ENCODE measurements around the gene MATR3. TPM values are rescaled to one million over a fixed set of nuclear protein-coding genes. Genes with fewer than 3 reads are reported as not detected.

MATR3 gene
- total RNA-seq, 3 donors from 2014 or later, result 213 to 349 (median 279) TPM

DNA sequence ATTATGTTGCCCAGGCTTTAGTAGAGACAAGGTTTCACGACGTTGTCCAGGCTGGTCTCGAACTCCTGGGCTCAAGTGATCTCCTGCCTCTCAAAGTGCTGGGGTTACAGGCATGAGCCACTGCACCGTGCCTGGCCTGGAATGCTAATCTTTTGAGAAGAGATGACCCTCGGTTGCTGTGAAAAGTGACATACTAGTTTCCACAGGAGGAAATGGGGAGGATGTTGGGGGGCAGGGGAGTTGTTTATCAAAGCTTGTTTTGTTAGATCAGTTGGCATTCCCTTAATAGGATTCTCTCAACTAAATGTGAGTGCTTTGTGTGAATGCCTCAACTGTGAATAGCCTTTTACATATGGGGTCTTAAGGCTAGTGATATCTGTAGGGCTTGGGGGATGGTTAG, 16.4 kb upstream of the MATR3 start:
- TF ChIP-seq POLR2A (IDR thresholded peaks at IDR 0.05) (no peak), POLR2AphosphoS5 (IDR thresholded peaks at IDR 0.05) (no peak)
- TF ChIP-seq, protein P1, sequence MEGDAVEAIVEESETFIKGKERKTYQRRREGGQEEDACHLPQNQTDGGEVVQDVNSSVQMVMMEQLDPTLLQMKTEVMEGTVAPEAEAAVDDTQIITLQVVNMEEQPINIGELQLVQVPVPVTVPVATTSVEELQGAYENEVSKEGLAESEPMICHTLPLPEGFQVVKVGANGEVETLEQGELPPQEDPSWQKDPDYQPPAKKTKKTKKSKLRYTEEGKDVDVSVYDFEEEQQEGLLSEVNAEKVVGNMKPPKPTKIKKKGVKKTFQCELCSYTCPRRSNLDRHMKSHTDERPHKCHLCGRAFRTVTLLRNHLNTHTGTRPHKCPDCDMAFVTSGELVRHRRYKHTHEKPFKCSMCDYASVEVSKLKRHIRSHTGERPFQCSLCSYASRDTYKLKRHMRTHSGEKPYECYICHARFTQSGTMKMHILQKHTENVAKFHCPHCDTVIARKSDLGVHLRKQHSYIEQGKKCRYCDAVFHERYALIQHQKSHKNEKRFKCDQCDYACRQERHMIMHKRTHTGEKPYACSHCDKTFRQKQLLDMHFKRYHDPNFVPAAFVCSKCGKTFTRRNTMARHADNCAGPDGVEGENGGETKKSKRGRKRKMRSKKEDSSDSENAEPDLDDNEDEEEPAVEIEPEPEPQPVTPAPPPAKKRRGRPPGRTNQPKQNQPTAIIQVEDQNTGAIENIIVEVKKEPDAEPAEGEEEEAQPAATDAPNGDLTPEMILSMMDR (IDR thresholded peaks at IDR 0.05), result no peak
- intact Hi-C loops (cut with DNase I; ENCODE audit: low total_unique reads), result no loop called here
- Histone ChIP-seq H3K4me1 (peaks cover 7 to 29% of the 10 kb centered on the region in 2 donors), H3K36me3 (no peaks in the 10 kb centered on the region), H3K27ac (peak overlapping the region in 1 of 2 donors; percentile 76), H3K27me3 (no peaks in the 10 kb centered on the region), H3K4me3 (no peak overlapping the region), H3K9me3 (no peaks in the 10 kb centered on the region)
- no peak for DNase-seq (ENCODE audit: low spot score in 2 of 2)

DNA sequence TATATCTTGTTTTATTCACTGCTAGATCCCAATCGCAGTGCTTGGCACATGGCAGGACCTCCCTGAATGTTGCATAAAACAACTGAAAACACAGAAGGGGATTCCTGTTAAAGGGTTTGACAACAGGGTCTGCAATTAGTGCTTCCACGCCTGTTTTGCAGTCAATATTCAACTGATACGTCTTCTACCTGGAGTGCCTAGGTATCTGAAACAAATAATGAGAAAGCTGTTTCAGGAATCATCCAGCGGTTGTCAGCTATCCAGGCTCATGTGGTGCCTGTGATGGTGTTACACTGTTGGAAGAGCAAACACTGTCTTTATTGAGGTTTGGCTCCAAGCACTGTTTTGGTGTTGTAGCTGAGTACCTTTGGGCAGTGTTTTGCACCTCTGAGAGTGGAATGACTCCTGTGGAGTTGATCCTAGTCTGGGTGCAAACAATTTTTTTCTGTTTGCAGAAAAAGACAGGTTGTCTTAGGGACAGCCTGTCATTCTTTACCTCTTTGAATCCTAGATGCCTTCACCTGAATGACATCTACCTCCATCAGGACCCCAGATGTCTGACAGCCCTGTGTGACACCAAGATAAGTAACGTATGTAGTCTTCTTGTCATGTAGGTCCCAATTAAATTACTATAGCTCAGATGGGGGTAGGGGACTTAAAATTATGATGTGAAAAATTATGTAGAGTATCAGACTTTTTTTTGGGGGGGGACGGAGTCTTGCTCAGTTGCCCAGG, 14.8 kb upstream of the MATR3 start:
- Histone ChIP-seq H3K36me3 (no peaks in the 10 kb centered on the region), H3K4me1 (peaks cover 0 to 19% of the 10 kb centered on the region in 2 donors), H3K27me3 (no peaks in the 10 kb centered on the region), H3K9me3 (no peaks in the 10 kb centered on the region), H3K4me3 (no peak overlapping the region), H3K27ac (peak overlapping the region in 1 of 2 donors; percentile 76)
- no peak for DNase-seq (ENCODE audit: low spot score in 2 of 2)
- TF ChIP-seq, protein P1 (IDR thresholded peaks at IDR 0.05), result no peak
- no peak for TF ChIP-seq POLR2A (IDR thresholded peaks at IDR 0.05)
- no peak for TF ChIP-seq POLR2AphosphoS5 (IDR thresholded peaks at IDR 0.05)
- intact Hi-C loops (cut with DNase I; ENCODE audit: low total_unique reads), result no loop called here

DNA sequence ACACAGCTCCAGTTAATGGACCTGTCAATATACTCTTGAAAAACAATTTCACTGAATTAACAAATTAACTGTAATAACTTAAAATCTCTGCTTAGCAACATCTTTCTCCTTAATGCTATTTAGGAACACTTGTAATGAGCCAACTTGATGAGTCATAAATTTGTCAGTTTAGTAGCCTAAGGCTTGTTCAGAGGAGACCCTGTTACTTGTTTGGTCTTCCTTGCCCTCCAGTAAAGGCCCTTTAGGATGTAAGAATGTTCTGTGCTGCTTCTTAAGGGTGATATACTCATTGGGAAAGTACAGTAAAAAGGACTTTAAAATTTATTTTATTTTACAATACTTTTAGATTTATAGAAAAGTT, 11.4 kb upstream of the MATR3 start:
- no peak for DNase-seq (ENCODE audit: low spot score in 2 of 2)
- H3K27ac ChIP-seq, result peak overlapping the region in 1 of 2 donors; percentile 36
- TF ChIP-seq, protein P1 (IDR thresholded peaks at IDR 0.05), result no peak
- TF ChIP-seq POLR2AphosphoS5 (IDR thresholded peaks at IDR 0.05), result no peak
- TF ChIP-seq POLR2A (IDR thresholded peaks at IDR 0.05), result no peak
- H3K27me3 ChIP-seq, result no peaks in the 10 kb centered on the region
- no peaks in the 10 kb centered on the region for H3K36me3 ChIP-seq
- H3K4me3 ChIP-seq, result no peak overlapping the region
- H3K4me1 ChIP-seq, result peaks cover 0 to 3% of the 10 kb centered on the region in 2 donors
- intact Hi-C loops (cut with DNase I; ENCODE audit: low total_unique reads), result no loop called here
- no peaks in the 10 kb centered on the region for H3K9me3 ChIP-seq

DNA sequence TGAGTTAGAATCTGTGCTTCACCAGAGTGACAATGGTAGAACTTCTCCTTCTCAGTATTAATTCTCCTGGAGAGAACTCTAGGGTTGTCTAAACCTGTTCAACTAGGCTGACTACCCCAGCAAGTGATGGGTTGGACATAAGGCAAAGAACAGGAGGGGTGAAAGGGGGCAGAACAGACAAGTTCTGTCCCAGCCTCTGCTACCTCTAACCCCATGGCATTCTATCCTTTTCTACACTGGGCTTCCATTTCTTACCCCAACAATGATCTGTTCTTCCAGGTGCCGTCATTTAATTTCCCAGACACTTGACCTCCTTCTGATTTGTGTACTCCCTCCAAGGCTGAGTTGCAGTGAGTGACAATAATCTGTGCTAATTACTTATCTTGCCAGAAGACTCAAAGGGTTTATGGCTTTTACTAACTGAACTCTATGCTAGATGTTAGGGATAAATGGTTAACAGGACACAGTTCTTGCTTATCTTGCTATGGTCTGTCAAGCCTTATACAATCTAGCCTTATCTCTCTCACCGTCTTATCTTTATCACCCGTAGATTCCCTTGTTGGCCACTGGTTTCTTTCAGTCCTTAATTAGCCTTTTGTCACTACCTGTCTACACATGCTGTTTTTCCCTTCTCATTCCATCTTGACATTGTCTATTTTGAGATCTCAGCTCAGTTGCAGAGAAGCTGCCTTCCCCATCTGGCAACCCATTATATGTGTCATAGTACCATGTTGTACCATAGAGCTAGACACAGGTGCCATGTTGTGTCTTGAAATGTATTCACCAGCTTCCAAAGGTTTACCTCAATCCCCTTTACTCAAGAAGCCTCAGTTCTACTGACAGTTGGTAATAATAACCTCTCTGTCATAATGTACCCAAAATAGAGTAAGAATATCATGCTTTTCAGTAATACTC, 10.0 kb upstream of the MATR3 start:
- intact Hi-C loops (cut with DNase I; ENCODE audit: low total_unique reads), result no loop called here

More for the DNA sequence above, 10.0 kb upstream of the MATR3 start:
- Histone ChIP-seq H3K36me3 (no peaks in the 10 kb centered on the region), H3K4me1 (no peaks in the 10 kb centered on the region), H3K27me3 (no peaks in the 10 kb centered on the region), H3K4me3 (no peak overlapping the region), H3K9me3 (no peaks in the 10 kb centered on the region), H3K27ac (no peak overlapping the region)
- no peak for TF ChIP-seq POLR2A (IDR thresholded peaks at IDR 0.05)
- TF ChIP-seq POLR2AphosphoS5 (IDR thresholded peaks at IDR 0.05), result no peak
- TF ChIP-seq, protein P1 (IDR thresholded peaks at IDR 0.05), result no peak
- DNase-seq (ENCODE audit: low spot score in 2 of 2), result no peak

All from breast epithelium (tissue), 4 donors.